IMR-90 (cell line): ENCODE results near the gene CRIM1. TPM values are rescaled to one million over a fixed set of nuclear protein-coding genes. Genes with fewer than 3 reads are reported as not detected.

ENCODE experiments used
- ATAC-seq: fragments of 200-7000 bp; cut with Tn5 transposase; 2 replicates; pipeline ENCODE4 v1.9.1; 2020; ENCODE audit warnings: low read depth, mild to moderate bottlenecking, moderate library complexity
- BruUV-seq: library from RNA; stranded (reverse); fragments of 400-500 nt; replicated peaks from 2 replicates; lab custom pipeline; 2021; lab: Mats Ljungman, UMichigan
- CTCF ChIA-PET: fragments of 300-600 bp; formaldehyde crosslinking; extraction: SDS; loops from one replicate; lab custom pipeline; 2021; ENCODE audit warnings: antibody characterized with exemption; lab: Yijun Ruan, JAX
- POLR2A ChIA-PET: fragments of 300-600 bp; sonication (Branson Sonifier 250); formaldehyde crosslinking; loops from one replicate; lab custom pipeline; 2022; ENCODE audit warnings: antibody characterized with exemption; ENCODE audit not compliant: unreplicated experiment; lab: Charles Lee
- DNase-seq: peaks from one replicate; pipeline ENCODE4 v3.0.0; 2013
- H2AFZ ChIP-seq: replicated peaks from 2 replicates; pipeline ENCODE3; 2013; ENCODE audit warnings: low read length, mild to moderate bottlenecking; ENCODE audit not compliant: poor library complexity
- H2AK5ac ChIP-seq: 2 replicates; pipeline ENCODE4 v1.6.1; 2013; ENCODE audit warnings: low read depth, low read length, inconsistent platforms
- H2AK9ac ChIP-seq: replicated peaks from 2 replicates; pipeline ENCODE3; 2013; ENCODE audit warnings: mild to moderate bottlenecking, low read depth, low read length, moderate library complexity; ENCODE audit not compliant: poor library complexity
- H2BK120ac ChIP-seq: 2 replicates; pipeline ENCODE4 v1.6.1; 2013; ENCODE audit warnings: low read depth, low read length, inconsistent platforms
- H2BK15ac ChIP-seq: 3 replicates; pipeline ENCODE4 v1.6.1; 2013; ENCODE audit warnings: low read depth, low read length, inconsistent platforms
- H2BK20ac ChIP-seq: 2 replicates; pipeline ENCODE4 v1.6.1; 2013; ENCODE audit warnings: low read depth, mild to moderate bottlenecking, inconsistent platforms, low read length, moderate library complexity
- H2BK5ac ChIP-seq: 2 replicates; pipeline ENCODE4 v1.6.1; 2013; ENCODE audit warnings: mild to moderate bottlenecking, low read depth, low read length, inconsistent platforms; ENCODE audit not compliant: poor library complexity, severe bottlenecking
- H3K14ac ChIP-seq: replicated peaks from 2 replicates; pipeline ENCODE4 v1.6.1; 2013; ENCODE audit warnings: low read depth, low read length, inconsistent platforms
- H3K18ac ChIP-seq: 2 replicates; pipeline ENCODE4 v1.6.1; 2013; ENCODE audit warnings: low read depth, low read length, control low read depth
- H3K23ac ChIP-seq: 2 replicates; pipeline ENCODE4 v1.6.1; 2013; ENCODE audit warnings: low read depth, low read length, inconsistent platforms
- H3K27ac ChIP-seq: 2 replicates; pipeline ENCODE4 v1.5.1; 2013; ENCODE audit warnings: mild to moderate bottlenecking, control low read depth, low read length; ENCODE audit not compliant: insufficient read depth
- H3K27me3 ChIP-seq: 2 replicates; pipeline ENCODE4 v1.6.1; 2013; ENCODE audit warnings: low read length; ENCODE audit not compliant: control insufficient read depth, insufficient read depth
- H3K36me3 ChIP-seq: 2 replicates; pipeline ENCODE4 v1.6.1; 2013; ENCODE audit warnings: low read length, mixed read lengths; ENCODE audit not compliant: control insufficient read depth, insufficient read depth
- H3K4ac ChIP-seq: 2 replicates; pipeline ENCODE4 v1.6.1; 2013; ENCODE audit warnings: low read depth, low read length, inconsistent platforms
- H3K4me1 ChIP-seq: 2 replicates; pipeline ENCODE4 v1.6.1; 2013; ENCODE audit warnings: low read length, mixed read lengths; ENCODE audit not compliant: control insufficient read depth, insufficient read depth
- H3K4me2 ChIP-seq: 2 replicates; pipeline ENCODE4 v1.6.1; 2013; ENCODE audit warnings: low read depth, mild to moderate bottlenecking, control low read depth, low read length, moderate library complexity
- H3K4me3 ChIP-seq: 2 replicates; pipeline ENCODE4 v1.5.1; 2013; ENCODE audit warnings: low read depth, mild to moderate bottlenecking, control low read depth, low read length, moderate library complexity; ENCODE audit not compliant: insufficient read depth
- H3K56ac ChIP-seq: 2 replicates; pipeline ENCODE4 v1.6.1; 2013; ENCODE audit warnings: low read length, inconsistent platforms; ENCODE audit not compliant: insufficient read depth; ENCODE audit errors: extremely low read depth
- H3K79me1 ChIP-seq, 2 experiments: 2 replicates each; pipeline ENCODE4 v1.6.1; 2013; ENCODE audit warnings: low read length in 2 of 2, inconsistent platforms in 1 of 2, low read depth in 1 of 2
- H3K9ac ChIP-seq: 2 replicates; pipeline ENCODE4 v1.6.1; 2013; ENCODE audit warnings: low read depth, low read length, control low read depth
- H3K9me1 ChIP-seq: 2 replicates; pipeline ENCODE4 v1.6.1; 2013; ENCODE audit warnings: low read length, inconsistent platforms; ENCODE audit not compliant: insufficient read depth
- H3K9me3 ChIP-seq: 2 replicates; pipeline ENCODE4 v1.6.1; 2013; ENCODE audit warnings: low read length; ENCODE audit not compliant: control insufficient read depth, insufficient read depth
- H4K20me1 ChIP-seq: 2 replicates; pipeline ENCODE4 v1.6.1; 2013; ENCODE audit warnings: low read length, inconsistent platforms; ENCODE audit not compliant: insufficient read depth
- H4K5ac ChIP-seq: 2 replicates; pipeline ENCODE4 v1.6.1; 2013; ENCODE audit warnings: mild to moderate bottlenecking, low read depth, low read length, control low read depth
- H4K8ac ChIP-seq, 2 experiments: 2 replicates each; pipeline ENCODE4 v1.6.1; 2013; ENCODE audit warnings: low read depth in 2 of 2, low read length in 2 of 2, control low read depth in 1 of 2, inconsistent platforms in 1 of 2
- H4K91ac ChIP-seq: 2 replicates; pipeline ENCODE4 v1.6.1; 2013; ENCODE audit warnings: low read depth, low read length, inconsistent platforms; ENCODE audit not compliant: insufficient read depth
- BHLHE40 ChIP-seq: fragments of 150-350 bp; IDR thresholded peaks from 2 replicates; pipeline ENCODE4 v1.6.1; 2016; ENCODE audit warnings: mild to moderate bottlenecking, low read depth, low read length
- CEBPB ChIP-seq: IDR thresholded peaks from 2 replicates; pipeline ENCODE4 v1.6.1; 2012; ENCODE audit warnings: low read depth, low read length, improper control_type of control experiment
- RFX5 ChIP-seq: IDR thresholded peaks from 2 replicates; pipeline ENCODE4 v1.8.0; 2012; ENCODE audit warnings: low read depth, mild to moderate bottlenecking, low read length, moderate library complexity
- SMC3 ChIP-seq: fragments of 150-350 bp; IDR thresholded peaks from 2 replicates; pipeline ENCODE4 v1.6.1; 2016; ENCODE audit warnings: low read depth, mild to moderate bottlenecking, antibody characterized with exemption, low read length, moderate library complexity
- WGBS, 2 experiments: methylation state at CpG; one replicate each; pipeline versions ENCODE4 v1.1.5 to v1.1.7; 2013; ENCODE audit warnings: missing lambda C conversion rate in 2 of 2; ENCODE audit not compliant: insufficient read length in 1 of 2; ENCODE audit errors: extremely low coverage in 2 of 2; 5-methylcytosine and 5-hydroxymethylcytosine counted together
- dilution Hi-C: fragments of 300-500 bp; cut with HindIII; formaldehyde crosslinking; loops from one replicate; pipeline ENCODE4 v1.14.3; 2018; ENCODE audit warnings: low sequenced_read_pairs; ENCODE audit not compliant: unreplicated experiment
- in situ Hi-C: fragments of 300-500 bp; cut with MboI; formaldehyde crosslinking; loops from 3 replicates; pipeline ENCODE4 v1.14.3; 2019; ENCODE audit warnings: low sequenced_read_pairs, inconsistent platforms, mixed read lengths
- intact Hi-C: fragments of 100-400 bp; cut with micrococcal nuclease; formaldehyde crosslinking; loops from 2 replicates; pipeline ENCODE4 v1.10.0; 2022
- polyA plus RNA-seq, 3 experiments: library from polyadenylated mRNA; depleted of rRNA; stranded (reverse); fragments of >200 nt; gene quantifications; 2 replicates each; pipeline ENCODE4 v1.2.3, GENCODE V29; 2012; ENCODE audit warnings: low replicate concordance in 1 of 3
- total RNA-seq: library from RNA; depleted of rRNA; stranded (reverse); fragments of >200 nt; gene quantifications from 2 replicates; pipeline ENCODE4 v1.2.3, GENCODE V29; 2012
- TF ChIP-seq, protein P1 (sequence below): fragments of 150-350 bp; IDR thresholded peaks from 2 replicates; pipeline ENCODE4 v1.6.1; 2016; ENCODE audit warnings: low read depth, mild to moderate bottlenecking, low read length, moderate library complexity, borderline replicate concordance

CRIM1 gene
- total and polyA plus RNA-seq, 2 of the 4 experiments (the other 2 are of a cell fraction) = 285 to 490 TPM

GRCh38 chr2:36511858-36512603, 156.5 kb downstream of the CRIM1 start (continued):
- TF ChIP-seq, protein P1, sequence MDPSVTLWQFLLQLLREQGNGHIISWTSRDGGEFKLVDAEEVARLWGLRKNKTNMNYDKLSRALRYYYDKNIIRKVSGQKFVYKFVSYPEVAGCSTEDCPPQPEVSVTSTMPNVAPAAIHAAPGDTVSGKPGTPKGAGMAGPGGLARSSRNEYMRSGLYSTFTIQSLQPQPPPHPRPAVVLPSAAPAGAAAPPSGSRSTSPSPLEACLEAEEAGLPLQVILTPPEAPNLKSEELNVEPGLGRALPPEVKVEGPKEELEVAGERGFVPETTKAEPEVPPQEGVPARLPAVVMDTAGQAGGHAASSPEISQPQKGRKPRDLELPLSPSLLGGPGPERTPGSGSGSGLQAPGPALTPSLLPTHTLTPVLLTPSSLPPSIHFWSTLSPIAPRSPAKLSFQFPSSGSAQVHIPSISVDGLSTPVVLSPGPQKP = no peak

DNA sequence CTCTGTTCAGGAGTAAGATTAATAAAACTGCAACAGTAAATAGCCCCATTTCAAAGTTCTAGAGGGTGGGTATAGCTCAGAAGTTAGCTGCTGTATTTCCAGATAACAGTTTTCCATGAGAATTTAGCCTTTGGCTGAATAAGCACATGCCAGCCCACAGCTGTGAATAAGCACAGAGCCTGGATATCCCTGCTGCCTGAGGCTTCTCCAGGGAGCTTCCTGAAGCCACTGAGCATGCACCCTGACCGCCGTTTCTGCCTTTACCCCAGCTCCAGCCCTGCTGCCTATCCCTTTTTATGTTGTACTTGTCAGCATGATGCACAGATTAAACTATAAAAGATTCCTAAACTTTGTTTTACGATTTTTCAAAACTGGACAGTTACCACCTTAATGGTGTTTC, 157.1 kb downstream of the CRIM1 start:
- TF ChIP-seq SMC3 (no peak), CEBPB (no peak), RFX5 (no peak), BHLHE40 (no peak)
- no peak for ATAC-seq
- Histone ChIP-seq H3K27ac (no peak overlapping the region), H4K5ac (no peak overlapping the region), H3K9me1 (peaks cover 12% of the 10 kb centered on the region), H2BK15ac (no peak overlapping the region), H4K91ac (no peak overlapping the region), H3K4me3 (no peak overlapping the region), H3K9ac (no peak overlapping the region), H2BK120ac (no peak overlapping the region), H3K79me1 (peaks cover 20 to 60% of the 10 kb centered on the region in 2 experiments), H2BK20ac (no peak overlapping the region), H3K4ac (no peak overlapping the region), H4K20me1 (no peaks in the 10 kb centered on the region), H3K56ac (no peak overlapping the region), H3K14ac (no peak overlapping the region), H2AK9ac (no peak overlapping the region), H3K23ac (no peak overlapping the region), H2BK5ac (no peak overlapping the region), H3K9me3 (no peaks in the 10 kb centered on the region), H3K4me1 (no peaks in the 10 kb centered on the region; the same call in 1 of the 2 replicates), H3K36me3 (peaks cover 51% of the 10 kb centered on the region), H3K27me3 (no peaks in the 10 kb centered on the region), H2AK5ac (no peak overlapping the region), H4K8ac (no peak overlapping the region; a peak in 1 of 4 replicates), H3K4me2 (no peak overlapping the region), H2AFZ (no peak overlapping the region), H3K18ac (no peak overlapping the region)
- in situ Hi-C loops = no loop called here
- ChIA-PET CTCF (interaction anchor here (1.3 kb wide), 1 partner anchor 160 kb away, joined by 3 read pairs; no protein-coding TSS in a partner anchor), POLR2A (interaction anchor here (0.6 kb wide), 1 partner anchor 25 kb away, joined by 3 read pairs; no protein-coding TSS in a partner anchor)
- intact Hi-C loops = loop anchor here (10.0 kb wide), 1 partner anchor 272 kb away; no protein-coding TSS in a partner anchor
- no TSS peak for BruUV-seq
- dilution Hi-C loops = no loop called here
- no peak for DNase-seq
- no CpG with 5 or more reads among the region's 3 CpGs for WGBS, 2 experiments
